NCI-H187 (cell line): ENCODE measurements around the gene CD3D.

ENCODE experiments used
- DNase-seq, 2 experiments: peaks; one replicate each; lab custom pipeline; 2025; lab: John Stamatoyannopoulos, UW

Gene CD3D

DNA sequence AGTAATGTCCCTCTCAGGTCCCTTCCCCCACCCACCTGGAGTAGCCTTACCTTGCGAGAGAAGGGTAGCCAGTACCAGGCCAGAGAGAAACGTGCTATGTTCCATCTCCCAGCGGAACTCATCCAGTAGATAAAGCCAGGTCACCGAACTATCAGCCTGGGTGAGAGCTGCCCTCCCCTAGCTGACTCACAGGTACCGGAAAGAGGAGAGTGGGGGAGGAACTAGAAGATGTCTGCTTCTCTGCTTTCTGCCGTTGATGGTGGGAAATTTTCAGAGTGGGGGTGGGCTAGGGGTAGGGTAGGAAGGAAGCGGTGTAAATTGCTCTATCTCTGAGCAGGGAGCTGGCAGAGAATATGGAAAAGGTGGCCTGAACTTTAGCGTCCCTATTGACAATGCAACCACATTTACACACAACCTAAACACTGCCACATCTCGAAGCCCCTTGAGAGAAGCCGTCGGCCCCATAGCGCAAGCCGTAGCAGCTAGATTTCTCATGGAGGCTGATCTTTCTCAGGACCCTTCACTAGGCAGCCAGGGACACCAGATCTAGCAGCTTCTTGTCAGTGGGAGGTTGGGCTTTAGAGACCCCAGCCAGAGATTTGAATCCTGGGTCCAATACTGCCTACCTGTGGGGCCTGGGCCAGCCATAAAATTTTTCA, at the start of gene CD3D:
CD3D (minus strand) TSS at position 203 of the 659 bp plus-strand sequence; CDS start at position 105, 98 bp downstream.
- no peak for DNase-seq

DNA sequence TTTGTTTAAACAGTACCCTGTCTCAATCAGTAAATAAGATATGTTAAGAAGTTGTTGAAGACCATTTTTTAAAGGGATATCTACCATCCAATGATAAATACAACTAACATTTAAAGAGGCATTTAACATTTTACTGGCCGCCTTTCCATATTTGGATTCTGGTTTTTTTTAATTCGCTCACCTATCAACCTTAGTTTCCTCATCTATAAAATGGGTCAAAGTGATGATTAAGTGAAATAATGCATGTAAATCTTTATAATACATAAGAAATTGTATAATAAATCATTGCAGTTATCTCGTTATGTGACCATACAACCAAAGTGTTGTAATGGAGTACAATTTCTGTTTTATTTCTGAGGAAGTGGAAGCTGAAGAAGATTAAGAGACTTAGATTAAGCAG, 41.2 kb upstream of the CD3D start:
- no peak for DNase-seq

DNA sequence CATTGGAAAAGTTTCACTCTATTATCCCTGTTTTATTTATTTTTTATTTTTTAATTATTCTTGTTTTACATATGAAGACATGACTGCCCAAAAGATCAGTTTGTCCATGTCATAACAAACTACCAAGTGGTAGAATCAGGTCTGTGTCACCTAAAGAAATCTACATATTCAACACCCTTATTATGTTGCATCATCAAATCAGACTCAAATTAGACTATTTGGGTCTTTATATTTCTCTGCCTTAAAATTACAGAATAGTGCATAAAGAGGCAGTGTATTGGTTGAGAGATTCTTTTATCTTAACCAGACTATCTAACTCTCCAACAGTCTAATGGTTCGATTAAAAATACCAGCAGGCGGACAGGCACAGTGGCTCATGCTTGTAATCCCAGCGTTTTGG, 40.4 kb upstream of the CD3D start:
- no peak for DNase-seq

DNA sequence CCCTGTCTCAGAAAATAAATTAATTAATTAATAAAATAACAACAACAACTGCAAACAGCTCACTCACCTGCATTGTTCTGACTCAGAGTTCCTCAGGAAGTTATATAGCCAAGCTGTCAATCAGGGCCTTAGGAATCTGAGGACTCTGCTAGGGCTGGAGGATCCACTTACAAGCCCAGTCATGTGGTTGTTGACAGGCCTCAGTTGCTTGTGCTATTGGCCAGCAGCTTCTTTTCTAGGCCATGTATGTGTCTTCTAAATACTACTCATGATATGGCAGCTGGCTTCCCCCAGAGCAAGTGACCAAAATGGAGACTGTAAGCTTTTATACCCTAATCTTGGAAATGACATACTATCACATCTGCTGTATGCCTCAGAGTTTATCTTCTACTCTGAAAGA, 38.1 kb upstream of the CD3D start:
- DNase-seq, result no peak

DNA sequence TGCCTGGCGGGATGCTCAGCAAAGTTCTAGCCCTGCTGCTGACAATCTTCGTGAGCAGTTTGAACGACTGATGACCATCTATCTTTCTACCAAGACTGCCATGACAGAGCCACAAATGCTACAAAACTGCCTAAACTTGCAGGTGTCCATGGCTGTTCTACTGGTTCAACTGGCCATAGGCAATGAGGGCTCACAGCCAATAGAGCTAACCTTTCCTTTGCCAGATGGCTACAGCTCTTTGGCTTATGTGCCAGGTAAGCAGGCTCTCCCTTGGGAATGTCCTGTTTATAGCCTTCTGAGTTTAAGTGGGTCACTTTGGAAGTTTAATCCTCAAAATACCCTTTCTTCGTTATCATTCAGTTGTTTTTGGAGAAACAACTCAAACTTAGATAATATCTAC, 37.0 kb upstream of the CD3D start:
- no peak for DNase-seq

DNA sequence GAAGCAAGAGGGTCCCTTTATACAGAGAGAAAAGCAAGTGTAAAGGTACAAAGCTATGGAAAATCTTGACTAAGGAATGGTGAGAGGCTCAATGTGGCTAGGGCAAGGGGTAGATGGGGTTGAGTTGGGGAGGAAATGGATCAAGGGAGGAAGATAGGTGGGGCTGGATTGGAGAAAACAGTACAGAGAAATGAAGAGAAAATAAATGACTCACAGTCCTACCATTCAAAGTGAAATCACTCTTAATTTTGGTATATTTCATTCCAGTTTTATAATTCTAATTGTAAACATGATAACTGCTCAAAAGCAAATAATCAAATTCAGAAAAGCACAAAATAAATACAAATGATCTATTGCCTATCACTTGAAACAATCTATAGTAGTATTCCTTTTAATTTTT, 33.5 kb upstream of the CD3D start:
- DNase-seq, result no peak

DNA sequence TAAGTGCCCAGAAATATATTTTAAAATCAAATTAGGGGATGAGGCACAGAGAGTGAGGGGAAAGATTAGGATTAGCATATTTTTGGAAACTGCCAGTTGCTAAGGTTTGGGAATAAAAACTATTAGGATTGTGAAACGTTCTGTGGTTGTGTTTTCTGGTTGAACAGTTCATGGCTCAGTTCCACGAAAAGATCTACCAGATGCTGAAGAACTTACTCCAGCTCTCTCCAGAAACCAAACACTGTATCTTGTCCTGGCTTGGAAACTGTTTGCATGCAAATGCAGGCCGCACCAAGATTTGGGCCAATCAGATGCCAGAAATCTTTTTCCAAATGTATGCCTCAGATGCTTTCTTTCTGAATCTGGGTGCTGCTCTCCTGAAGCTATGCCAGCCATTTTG, 32.2 kb upstream of the CD3D start:
- no peak for DNase-seq

DNA sequence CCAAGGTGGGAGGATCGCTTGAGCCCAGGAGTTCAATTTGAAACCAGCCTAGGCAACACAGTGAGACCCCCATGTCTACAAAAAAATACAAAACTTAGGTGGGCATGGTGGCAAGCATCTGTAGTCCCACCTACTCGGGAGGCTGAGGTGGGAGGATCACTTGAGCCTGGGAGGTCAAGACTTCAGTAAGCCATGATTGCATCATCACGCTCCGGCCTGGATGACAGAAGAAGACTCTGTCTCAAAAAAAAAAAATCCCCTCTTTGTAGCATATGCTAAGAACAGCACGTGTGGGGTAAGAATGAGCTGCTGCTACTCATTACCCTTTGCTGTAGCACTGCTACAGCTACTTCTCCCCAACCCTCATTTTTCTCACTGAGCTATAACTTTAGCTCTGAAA, 31.4 kb upstream of the CD3D start:
- no peak for DNase-seq

DNA sequence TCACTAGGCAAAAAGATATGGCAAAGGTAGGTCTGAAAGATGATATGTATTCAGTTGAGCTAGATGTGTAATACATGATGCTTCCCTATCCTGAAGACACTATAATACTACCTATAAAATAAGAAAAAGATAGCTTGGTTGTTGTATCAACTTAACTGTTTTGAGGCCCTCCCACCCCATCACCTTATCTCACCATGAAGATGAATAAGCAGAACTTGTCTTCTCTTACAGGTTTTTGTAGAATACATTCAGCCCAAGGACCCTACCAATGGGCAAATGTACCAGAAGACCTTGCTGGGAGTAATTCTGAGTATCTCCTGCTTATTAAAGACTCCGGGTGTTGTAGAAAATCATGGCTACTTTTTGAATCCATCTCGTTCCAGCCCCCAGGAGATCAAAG, 30.8 kb upstream of the CD3D start:
- no peak for DNase-seq

DNA sequence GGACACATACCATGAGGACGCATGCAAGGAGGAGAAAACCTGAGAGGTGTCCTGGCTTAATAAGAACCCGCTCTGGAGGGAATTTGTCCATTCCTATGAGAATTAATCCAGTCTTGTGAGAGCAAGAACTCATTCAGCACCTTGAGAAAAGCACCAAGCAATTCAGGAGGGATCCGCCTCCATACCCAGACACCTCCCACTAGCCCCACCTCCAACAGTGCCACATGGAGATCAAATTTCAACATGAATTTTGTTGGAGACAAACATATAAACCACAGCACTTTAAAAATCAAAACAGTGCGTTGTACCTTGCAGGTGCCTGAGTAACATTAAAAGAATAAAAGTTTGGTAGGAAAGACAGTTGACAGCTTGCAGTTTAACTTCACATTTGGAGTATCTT, 28.3 kb upstream of the CD3D start:
- DNase-seq, result no peak

DNA sequence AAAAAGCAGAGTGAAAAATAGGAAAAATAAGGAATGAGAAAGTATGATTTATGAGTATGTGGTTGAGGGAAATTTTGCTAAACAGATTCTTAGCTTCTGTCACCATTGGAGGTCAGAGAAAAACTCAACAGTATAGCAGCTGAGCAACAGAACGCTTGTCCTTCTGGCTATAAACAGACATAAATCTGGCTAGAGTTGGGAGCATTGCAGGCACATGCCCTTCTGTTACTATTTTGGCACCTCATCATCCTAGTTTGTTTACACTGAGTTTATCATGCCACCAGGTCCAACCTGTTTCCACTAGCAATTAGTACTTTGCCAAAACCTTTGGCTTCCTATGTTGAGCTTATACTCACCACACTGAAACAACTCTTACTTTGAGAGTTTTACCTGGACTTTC, 23.8 kb upstream of the CD3D start:
- no peak for DNase-seq

DNA sequence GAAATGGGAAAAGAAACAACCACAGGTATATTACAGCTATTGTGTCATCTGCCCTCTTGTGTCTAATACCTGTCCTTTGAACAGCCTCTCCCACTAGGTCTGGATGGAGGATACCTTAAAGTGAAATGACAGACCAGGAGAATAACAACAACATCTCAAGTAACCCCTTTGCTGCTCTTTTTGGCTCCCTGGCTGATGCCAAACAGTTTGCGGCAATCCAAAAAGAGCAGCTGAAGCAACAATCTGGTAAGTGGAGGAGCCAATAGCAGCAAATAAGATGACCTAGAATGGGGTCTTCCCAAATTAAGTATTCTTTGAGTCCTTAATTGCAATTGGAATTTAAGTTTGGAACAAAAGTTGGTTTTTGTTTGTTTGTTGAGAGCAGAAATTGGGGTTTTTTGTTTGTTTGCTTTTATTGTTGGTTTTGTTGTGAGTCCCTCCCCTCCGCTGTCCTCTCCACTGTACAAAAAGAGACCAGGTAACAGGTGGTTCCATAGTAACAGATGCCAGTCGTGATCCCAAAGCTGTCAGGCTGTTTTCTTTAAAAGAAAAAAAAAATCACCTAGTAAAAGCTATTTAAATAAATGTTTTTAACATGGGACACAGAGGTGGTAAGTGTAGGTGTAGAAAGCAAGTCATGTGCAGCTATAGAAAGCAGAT, 22.6 kb upstream of the CD3D start:
- DNase-seq, result no peak

DNA sequence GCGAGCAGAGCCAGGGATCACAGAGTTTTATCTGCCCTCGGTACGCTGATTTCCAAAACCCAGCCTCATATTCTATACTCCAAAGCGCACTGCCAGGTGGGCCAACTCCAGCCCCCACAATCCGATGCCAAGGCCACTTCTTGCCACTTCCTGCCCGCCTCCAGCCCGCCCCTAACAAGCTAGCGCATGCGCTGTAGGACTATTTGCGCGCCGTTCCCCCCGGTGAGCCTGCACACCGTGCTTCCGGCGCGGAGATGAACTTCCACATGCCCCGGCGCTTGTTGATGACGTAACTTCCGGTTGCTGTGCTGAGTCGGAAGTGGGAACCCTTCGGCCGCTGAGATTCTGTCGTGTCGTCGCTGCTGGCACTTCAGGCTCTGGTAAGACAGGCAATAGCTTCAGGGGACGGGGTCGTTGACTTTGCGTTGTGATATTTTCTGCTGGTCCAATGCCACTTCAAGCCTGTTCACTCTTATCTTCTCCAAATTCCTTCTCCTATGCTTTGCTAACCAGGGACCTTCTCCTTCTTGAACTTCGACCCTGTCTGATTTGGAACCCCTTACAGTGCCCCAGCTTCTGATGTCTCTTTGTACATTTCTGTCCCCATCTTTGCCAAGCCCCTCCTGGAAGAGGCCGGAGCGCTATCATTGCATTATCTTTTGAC, 16.9 kb upstream of the CD3D start, which contains the start of gene UBE4A:
UBE4A (plus strand) TSS at position 306 of the 664 bp plus-strand sequence. CDS start 5,481 bp downstream, outside the sequence.
- peak; percentile 86 to 88 for DNase-seq

DNA sequence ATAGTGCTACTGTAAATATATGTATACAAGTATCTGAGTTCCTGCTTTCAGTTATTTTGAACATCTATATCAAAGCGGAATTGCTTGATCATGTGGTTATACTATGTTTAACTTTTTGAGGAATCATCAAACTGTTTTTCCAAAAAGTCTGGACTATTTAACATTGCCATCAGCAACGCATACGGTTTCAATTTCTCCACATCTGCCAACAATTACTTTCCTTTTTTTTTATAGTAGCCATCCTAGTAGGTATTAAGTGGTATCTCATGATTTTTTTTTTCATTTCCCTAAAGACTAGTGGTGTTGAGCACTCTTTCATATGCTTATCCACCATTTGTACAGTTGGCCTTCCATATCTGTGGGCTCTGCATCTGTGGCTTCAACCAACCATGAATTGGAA, 15.6 kb upstream of the CD3D start:
- DNase-seq, result no peak

DNA sequence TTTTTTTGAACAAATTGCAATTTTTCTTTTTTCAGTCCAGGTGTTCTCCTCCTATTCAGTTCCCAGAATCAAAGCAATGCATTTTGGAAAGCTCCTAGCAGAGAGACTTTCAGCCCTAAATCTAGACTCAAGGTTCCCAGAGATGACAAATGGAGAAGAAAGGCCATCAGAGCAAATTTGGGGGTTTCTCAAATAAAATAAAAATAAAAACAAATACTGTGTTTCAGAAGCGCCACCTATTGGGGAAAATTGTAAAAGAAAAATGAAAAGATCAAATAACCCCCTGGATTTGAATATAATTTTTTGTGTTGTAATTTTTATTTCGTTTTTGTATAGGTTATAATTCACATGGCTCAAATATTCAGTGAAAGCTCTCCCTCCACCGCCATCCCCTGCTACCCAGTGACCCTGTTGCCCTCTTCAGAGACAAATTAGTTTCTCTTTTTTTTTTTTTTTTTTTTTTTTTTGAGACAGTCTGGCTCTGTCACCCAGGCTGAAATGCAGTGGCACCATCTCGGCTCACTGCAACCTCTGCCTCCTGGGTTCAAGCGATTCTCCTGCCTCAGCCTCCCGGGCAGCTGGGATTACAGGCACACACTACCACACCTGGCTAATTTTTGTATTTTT, 10.7 kb upstream of the CD3D start:
- no peak for DNase-seq

DNA sequence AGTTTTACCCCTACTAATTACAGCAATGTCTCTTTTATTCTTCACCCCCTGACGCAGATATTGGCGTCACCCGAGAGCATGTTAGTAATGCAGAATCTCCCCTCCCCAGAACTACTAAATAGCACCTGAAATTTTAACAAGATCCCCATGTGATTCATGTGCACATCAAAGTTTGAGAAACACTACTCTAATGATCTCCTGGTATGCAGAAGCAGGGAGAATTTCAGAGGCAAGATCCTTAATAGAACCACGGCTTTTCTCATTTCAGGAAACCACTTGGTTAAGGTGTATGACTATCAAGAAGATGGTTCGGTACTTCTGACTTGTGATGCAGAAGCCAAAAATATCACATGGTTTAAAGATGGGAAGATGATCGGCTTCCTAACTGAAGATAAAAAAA, 7.0 kb upstream of the CD3D start:
- DNase-seq, result no peak

DNA sequence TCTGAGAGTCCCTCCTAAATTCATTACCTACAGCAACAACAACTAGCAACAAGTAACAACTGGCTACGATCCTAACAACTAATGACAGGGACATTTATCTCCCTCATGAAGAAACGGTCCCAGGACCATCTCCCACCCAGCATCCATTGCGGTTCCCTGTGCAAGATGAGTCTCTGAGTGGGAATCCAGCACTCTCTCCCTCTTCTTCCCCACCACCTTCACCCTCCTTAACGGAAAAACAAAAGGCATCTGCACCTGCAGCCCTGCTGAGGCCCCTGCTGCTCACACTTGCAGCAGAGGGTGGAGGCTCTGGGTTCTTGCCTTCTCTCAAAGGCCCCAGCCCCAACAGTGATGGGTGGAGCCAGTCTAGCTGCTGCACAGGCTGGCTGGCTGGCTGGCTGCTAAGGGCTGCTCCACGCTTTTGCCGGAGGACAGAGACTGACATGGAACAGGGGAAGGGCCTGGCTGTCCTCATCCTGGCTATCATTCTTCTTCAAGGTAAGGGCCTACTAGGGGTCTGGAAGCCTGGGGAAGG, 1.5 kb upstream of the CD3D start, which contains the start of gene CD3G:
CD3G (plus strand) TSS at position 364 of the 535 bp plus-strand sequence; CDS start at position 444, 80 bp downstream.
- no peak for DNase-seq

DNA sequence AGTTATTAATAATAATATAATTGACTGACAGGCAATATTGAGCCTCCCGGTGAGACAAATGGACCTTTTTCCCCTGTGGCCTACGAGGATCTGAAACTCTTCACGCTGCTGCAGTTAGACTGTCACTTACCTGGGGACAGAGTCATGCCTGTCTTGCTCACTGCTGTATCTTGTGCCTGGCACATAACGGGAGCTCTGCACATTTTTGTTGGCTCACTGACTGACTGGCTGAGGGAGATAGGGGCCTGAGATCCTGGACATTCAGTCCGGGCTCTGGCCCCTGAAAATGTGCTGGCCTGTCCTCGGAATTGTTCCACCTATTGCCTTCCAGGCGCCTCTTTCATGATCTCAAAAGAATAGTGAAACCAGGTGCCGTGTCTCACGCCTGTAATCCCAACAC, 743 bp upstream of the CD3D start:
- DNase-seq, result no peak

DNA sequence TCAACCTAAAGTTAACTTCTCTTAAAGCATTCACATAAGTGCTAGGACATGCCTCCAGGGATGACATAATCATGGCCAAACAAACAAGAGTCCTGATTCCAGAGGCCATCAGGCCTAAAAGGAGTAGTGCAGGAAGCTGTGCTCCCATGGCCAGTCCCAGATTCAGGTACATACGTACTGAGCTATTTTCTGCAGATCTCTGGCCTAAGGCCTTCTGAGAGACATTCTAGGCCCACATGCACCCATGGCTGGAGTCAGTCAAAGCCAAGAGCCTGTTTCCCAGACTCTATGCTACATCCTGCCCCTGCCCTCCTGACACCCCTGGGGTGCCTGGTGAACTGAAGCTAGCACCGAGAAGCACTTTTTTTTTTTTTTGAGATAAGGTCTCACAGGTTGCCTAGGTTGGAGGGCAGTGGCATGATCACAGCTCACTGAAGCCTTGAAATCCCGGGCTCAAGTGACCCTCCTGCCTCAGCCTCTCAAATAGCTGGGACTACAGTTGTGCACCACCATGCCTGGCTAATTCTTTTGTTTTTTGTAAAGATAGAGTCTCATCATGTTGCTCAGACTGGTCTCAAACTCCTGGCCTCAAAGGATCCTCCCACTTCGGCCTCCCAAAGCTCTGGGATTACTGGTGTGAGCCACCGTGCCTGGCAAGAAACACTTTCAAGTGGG, 553 bp downstream of the CD3D start:
- no peak for DNase-seq

DNA sequence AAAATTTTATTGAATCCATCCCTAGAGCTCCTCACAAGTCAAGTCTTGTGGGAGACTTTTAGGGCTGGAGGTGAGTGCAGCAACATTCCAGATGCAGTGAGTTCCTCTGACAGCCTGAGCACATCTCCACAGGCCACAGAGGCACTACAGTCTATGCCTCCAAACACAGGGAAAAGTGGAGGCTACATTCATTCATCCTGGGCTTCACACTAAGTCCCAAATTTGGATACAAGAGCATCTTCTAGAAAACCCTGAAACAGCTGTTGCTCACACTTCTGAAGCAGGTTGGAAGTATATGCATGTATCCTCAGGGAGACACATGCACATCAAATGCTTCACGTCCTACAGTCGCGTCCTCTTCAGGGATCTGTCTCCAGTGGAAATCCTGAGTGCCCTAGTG, 1.2 kb downstream of the CD3D start:
- no peak for DNase-seq

DNA sequence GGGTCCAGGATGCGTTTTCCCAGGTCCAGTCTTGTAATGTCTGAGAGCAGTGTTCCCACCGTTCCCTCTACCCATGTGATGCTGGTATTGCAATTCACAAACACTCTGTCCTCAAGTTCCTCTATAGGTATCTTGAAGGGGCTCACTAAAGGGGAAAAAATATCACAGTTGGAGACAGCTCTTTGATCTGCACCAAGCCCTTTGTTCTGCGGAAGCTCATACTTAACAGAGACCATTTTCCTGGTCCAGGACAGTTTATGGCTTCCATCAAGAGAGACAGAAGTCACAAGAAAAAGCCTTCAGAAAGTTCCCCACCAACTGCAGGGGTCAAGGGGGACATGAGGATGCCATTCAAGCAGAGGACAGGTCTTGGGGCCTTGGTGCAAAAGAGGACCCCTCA, 2.1 kb downstream of the CD3D start:
- DNase-seq, result no peak
